SH-SY5Y (cell line): ENCODE results near the gene XKR3.

ENCODE experiments used
- GATA2 ChIP-seq: IDR thresholded peaks from 2 replicates; pipeline ENCODE4 v1.6.1; 2011; ENCODE audit warnings: mild to moderate bottlenecking, low read depth, low read length
- GATA3 ChIP-seq: IDR thresholded peaks from 2 replicates; pipeline ENCODE4 v1.6.1; 2011; ENCODE audit warnings: low read depth, mild to moderate bottlenecking, low read length, moderate library complexity

DNA sequence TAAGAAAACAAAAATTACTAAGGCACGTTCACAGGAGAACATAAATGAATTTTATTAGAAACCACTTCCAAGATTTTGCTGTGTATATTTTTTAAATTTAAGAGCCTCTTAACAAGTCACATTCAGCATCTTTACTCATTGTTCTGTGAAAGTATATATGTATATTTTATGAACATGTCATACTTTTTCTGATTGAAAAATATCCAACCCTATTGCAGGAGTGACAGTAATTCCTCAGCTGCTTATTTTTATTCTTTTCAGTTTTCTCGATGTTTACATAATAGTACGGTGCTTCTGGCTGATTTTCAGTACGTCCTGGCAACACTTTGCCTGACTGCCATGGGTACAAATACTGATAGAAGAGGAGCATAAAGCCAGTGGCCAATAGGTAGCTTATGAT lies 41.8 kb downstream of the XKR3 start:
- TF ChIP-seq GATA2 (no peak), GATA3 (no peak)
